ENCODE measurements around the gene FDXR.

The FDXR gene

GRCh38 chr17:74814453-74814852 lies 58.3 kb downstream of the FDXR start:
- no peak for DNase-seq (ENCODE audit: low read depth in 2 of 2)
